Neural crest cell (in vitro differentiated cells): ENCODE data around the gene SMPX. TPM values are rescaled to one million over a fixed set of nuclear protein-coding genes. Genes with fewer than 3 reads are reported as not detected.
A peak's percentile ranks its signal among the peaks of the same experiment; 100 is the strongest.

Source experiments
- DNase-seq: peaks from one replicate; pipeline ENCODE4 v3.0.0; 2021; ENCODE audit warnings: low read depth, mixed read lengths, low spot score
- H3K27ac Mint-ChIP-seq: one replicate; pipeline ENCODE4 v1.8.0; 2021; ENCODE audit warnings: mild to moderate bottlenecking, mixed read lengths; ENCODE audit not compliant: unreplicated experiment
- H3K27me3 Mint-ChIP-seq: 2 replicates; pipeline ENCODE4 v1.8.0; 2021; ENCODE audit warnings: low read depth, mild to moderate bottlenecking, mixed read lengths
- H3K36me3 Mint-ChIP-seq: 2 replicates; pipeline ENCODE4 v1.8.0; 2021; ENCODE audit warnings: low read depth, mild to moderate bottlenecking, mixed read lengths
- H3K4me1 Mint-ChIP-seq: 2 replicates; pipeline ENCODE4 v1.8.0; 2021; ENCODE audit warnings: mixed read lengths
- H3K4me3 Mint-ChIP-seq: one replicate; pipeline ENCODE4 v1.8.0; 2021; ENCODE audit warnings: mild to moderate bottlenecking, mixed read lengths
- H3K9me3 Mint-ChIP-seq: 2 replicates; pipeline ENCODE4 v1.8.0; 2021; ENCODE audit warnings: mixed read lengths
- total RNA-seq: library from RNA; stranded (reverse); gene quantifications from 2 replicates; pipeline ENCODE4 v1.2.1, GENCODE V29; 2021
- TF ChIP-seq, protein P1 (sequence below): fragments of 200-600 bp; sonication (generic); conservative IDR thresholded peaks from 2 replicates; pipeline ENCODE4 v1.5.0; 2021; ENCODE audit warnings: antibody characterized with exemption, mild to moderate bottlenecking

Gene SMPX
- total RNA-seq, 1 donor from 2014 or later, result 0.51 TPM

DNA sequence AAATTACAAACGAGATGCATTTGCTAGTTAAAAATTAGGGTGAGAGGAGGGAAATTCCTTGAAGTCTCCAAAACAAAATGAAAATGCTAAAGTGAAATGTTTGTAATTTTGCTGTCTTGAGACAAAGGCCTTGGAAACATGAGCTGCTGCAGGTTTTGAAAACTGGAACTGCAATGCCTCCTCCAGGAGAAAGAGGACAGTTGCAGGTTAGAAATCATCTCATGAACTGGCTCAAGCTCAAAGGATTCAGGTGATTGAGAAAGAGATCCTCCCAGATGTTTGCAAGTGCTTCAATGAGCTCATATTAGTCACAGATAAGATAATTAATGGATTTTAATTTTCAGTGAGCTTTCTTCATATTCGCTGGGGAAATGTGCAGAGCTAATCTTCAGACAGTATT lies 32.4 kb downstream of the SMPX start:
- TF ChIP-seq, protein P1, sequence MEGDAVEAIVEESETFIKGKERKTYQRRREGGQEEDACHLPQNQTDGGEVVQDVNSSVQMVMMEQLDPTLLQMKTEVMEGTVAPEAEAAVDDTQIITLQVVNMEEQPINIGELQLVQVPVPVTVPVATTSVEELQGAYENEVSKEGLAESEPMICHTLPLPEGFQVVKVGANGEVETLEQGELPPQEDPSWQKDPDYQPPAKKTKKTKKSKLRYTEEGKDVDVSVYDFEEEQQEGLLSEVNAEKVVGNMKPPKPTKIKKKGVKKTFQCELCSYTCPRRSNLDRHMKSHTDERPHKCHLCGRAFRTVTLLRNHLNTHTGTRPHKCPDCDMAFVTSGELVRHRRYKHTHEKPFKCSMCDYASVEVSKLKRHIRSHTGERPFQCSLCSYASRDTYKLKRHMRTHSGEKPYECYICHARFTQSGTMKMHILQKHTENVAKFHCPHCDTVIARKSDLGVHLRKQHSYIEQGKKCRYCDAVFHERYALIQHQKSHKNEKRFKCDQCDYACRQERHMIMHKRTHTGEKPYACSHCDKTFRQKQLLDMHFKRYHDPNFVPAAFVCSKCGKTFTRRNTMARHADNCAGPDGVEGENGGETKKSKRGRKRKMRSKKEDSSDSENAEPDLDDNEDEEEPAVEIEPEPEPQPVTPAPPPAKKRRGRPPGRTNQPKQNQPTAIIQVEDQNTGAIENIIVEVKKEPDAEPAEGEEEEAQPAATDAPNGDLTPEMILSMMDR, result peak; percentile 79
- H3K27me3 Mint-ChIP-seq, result peaks cover 14% of the 10 kb centered on the region
- no peak for DNase-seq
- no peaks in the 10 kb centered on the region for H3K9me3 Mint-ChIP-seq
- H3K4me3 Mint-ChIP-seq, result no peak overlapping the region
- H3K4me1 Mint-ChIP-seq, result peaks cover 39% of the 10 kb centered on the region
- no peaks in the 10 kb centered on the region for H3K36me3 Mint-ChIP-seq
- no peak overlapping the region for H3K27ac Mint-ChIP-seq

DNA sequence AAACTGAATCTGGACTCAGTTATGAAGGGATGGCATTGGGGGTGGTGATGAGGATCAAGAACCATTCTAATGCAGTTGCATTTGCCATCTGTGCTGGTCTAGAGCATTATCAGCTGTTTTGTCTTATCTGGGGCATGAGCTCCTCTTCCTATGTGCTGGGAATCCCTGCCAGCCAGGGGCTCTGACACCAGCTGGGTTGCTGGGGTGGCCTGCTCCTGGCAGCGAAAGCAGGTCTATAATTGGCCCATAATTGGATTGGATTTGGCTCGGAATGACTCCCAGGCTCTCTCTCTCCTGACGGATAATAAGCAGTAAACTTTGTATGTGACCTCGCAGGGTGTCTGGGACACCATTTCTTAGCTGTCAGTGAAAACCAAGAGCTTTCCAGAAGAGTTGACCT lies 34.1 kb downstream of the SMPX start:
- Mint-ChIP-seq H3K9me3 (no peaks in the 10 kb centered on the region), H3K4me3 (no peak overlapping the region), H3K27ac (no peak overlapping the region), H3K36me3 (no peaks in the 10 kb centered on the region), H3K4me1 (peaks cover 35% of the 10 kb centered on the region), H3K27me3 (peaks cover 14% of the 10 kb centered on the region)
- no peak for DNase-seq
- TF ChIP-seq, protein P1, result no peak

DNA sequence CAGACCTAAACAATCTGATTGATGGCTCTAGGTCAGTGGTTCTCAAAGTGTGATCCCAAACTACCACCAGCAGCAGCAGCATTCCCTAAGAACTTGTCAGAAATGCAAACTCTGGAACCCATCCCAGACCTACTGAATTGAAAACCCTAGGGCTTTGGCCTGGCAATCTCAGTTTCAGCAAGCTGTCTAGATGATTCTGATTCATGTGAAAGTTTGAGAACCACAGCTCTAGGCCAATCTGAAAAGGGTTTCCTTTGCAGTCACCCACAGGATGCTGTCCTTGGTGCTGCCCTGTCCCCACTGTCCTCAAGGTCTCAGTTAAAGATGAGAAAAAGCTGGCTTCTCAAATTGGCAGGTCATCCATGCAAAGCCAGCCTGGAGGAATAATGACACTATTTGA lies 34.8 kb downstream of the SMPX start:
- H3K36me3 Mint-ChIP-seq, result no peaks in the 10 kb centered on the region
- H3K9me3 Mint-ChIP-seq, result no peaks in the 10 kb centered on the region
- TF ChIP-seq, protein P1, result no peak
- peaks cover 35% of the 10 kb centered on the region for H3K4me1 Mint-ChIP-seq
- H3K4me3 Mint-ChIP-seq, result no peak overlapping the region
- peaks cover 11% of the 10 kb centered on the region for H3K27me3 Mint-ChIP-seq
- DNase-seq, result no peak
- H3K27ac Mint-ChIP-seq, result no peak overlapping the region

DNA sequence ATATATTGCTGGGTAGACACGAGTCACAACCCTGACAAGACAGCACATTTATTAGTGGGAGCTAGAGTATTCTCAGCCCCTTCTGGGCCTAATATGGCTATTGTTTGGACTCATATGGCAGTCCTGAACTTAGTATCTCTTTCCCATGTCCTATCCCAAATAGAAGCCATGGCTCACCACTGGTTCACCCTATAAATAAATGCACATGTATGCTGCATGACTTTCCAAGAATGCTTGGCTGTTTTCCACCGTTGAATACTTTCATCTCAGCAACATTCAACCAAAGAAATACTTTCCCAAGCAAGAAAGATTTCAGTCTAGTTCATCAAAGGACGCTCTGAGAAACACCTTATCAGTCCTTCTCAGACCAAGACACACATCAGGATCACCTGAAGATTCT lies 36.7 kb downstream of the SMPX start:
- Mint-ChIP-seq H3K27ac (no peak overlapping the region), H3K4me3 (no peak overlapping the region), H3K36me3 (no peaks in the 10 kb centered on the region), H3K9me3 (no peaks in the 10 kb centered on the region), H3K27me3 (no peaks in the 10 kb centered on the region), H3K4me1 (peaks cover 39% of the 10 kb centered on the region)
- TF ChIP-seq, protein P1, result no peak
- no peak for DNase-seq

DNA sequence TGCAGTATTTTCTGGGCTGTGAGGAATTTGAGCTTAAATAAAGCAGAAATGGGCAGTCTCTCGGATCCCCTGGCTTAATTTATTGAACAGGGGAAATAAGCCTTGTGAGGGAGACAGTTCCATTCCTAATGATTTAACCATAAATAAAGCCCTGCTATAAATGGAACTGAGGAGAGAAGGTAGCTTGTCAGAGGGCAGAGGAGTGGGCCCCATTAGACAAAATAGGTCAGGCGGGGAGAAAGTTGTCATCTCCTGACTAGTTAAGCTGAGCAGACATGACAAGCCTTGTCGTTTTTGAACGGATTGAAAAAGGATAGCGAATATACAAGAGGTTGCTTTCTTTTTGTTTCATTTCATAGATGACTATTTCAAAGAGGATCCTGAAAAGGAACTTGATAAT lies 39.3 kb downstream of the SMPX start:
- Mint-ChIP-seq H3K27me3 (no peaks in the 10 kb centered on the region), H3K9me3 (no peaks in the 10 kb centered on the region), H3K4me1 (peaks cover 35% of the 10 kb centered on the region), H3K36me3 (no peaks in the 10 kb centered on the region), H3K27ac (peak overlapping the region; percentile 37), H3K4me3 (no peak overlapping the region)
- TF ChIP-seq, protein P1, result no peak
- DNase-seq, result no peak

DNA sequence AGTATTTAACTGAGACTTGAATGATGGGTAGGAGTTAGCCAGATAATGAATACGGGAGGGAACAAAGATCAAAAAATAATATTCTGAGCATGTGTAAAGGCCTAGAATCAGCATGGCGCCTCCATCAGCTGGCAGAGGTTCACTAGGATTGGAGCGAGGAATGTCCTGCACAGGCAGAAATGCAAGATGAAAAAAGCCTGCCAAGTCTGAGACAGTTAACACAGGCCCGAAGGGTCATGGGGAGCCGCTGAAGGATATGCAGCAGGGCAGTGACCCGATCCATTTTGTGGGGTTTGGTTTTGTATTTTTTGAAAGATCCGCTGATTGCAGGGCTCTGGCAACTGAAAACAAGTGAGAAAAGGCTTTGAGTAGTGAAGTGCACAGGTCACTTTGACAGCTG lies 40.1 kb downstream of the SMPX start:
- Mint-ChIP-seq H3K4me1 (peaks cover 35% of the 10 kb centered on the region), H3K36me3 (no peaks in the 10 kb centered on the region), H3K4me3 (peak overlapping the region; percentile 9), H3K27me3 (no peaks in the 10 kb centered on the region), H3K9me3 (no peaks in the 10 kb centered on the region), H3K27ac (peak overlapping the region; percentile 36)
- TF ChIP-seq, protein P1, result no peak
- DNase-seq, result no peak
